ENCODE results near the gene TPGS1. TPM values are rescaled to one million over a fixed set of nuclear protein-coding genes. Genes with fewer than 3 reads are reported as not detected.

Gene TPGS1
- total and polyA plus RNA-seq, 2 of the 8 experiments (the other 6 are each of a cell fraction or from before 2014, with no cell fraction given): 9.1 to 10.6 TPM

DNA sequence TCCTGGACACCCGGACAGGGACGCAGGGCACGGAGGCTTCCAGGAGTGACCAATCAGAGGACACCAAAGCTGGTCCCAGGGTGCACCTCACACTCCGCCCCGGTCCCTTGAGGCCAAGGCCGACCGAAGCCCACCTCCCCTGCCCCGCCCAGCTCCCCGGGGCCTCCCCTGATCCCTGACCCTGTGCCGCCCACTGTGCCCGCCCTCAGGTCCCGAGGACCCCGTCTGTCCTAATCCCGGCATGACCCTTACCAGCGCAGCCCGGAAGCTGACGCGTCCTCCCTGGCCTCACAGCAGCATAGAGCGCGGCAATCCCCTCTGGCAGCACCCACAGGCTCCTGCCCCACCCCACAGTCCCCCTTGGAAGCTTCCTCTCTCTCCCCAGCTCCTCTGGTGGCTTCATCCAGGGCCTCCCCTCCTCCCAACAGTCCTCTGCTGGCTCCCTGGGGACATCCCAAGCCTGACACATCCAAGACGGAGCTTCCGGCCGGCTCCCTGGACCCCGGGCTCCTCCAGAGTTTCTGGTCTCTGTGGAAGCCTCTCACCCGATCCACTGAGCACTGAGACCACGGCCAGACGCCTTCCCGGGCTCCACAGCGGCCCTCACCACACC lies 16.9 kb downstream of the TPGS1 start:
- H4K5ac ChIP-seq (ENCODE audit: insufficient read length, low read depth, low read length): no peak overlapping the region
- no peaks in the 10 kb centered on the region for H3K79me1 ChIP-seq (ENCODE audit: low read depth, low read length)
- no peak overlapping the region for H2BK5ac ChIP-seq (ENCODE audit: low read depth, low read length)
- H4K20me1 ChIP-seq (replicated peaks in 1 of 2; ENCODE audit: control insufficient read depth in 1 of 2, insufficient read depth in 2 of 2, low read length in 2 of 2): no peaks in the 10 kb centered on the region
- H3K79me2 ChIP-seq (ENCODE audit: control insufficient read depth in 1 of 2, insufficient read depth in 2 of 2, low read length in 2 of 2): no peaks in the 10 kb centered on the region
- no peak overlapping the region for H2BK20ac ChIP-seq (ENCODE audit: low read length)
- DNase-seq (ENCODE audit: low read depth in 1 of 2, low spot score in 2 of 2) (no peak), FAIRE-seq (no peak)
- H3K18ac ChIP-seq (ENCODE audit: extremely low read depth, low read length): no peak overlapping the region
- H3K56ac ChIP-seq (replicated peaks; ENCODE audit: insufficient read length, low read depth, low read length): no peak overlapping the region
- 0 out of 2 replicates have a peak, but pooled peaks cover 2% of the 10 kb centered on the region for H3K23me2 ChIP-seq (ENCODE audit: low read depth, low read length)
- H3K4ac ChIP-seq (replicated peaks; ENCODE audit: insufficient read length, low read depth, low read length): no peak overlapping the region
- no peak overlapping the region for H4K91ac ChIP-seq (replicated peaks; ENCODE audit: insufficient read length, low read length)
- no peak overlapping the region for H3K4me3 ChIP-seq (ENCODE audit: extremely low read depth in 1 of 4, insufficient read depth in 2 of 4, low read depth in 3 of 4, low read length in 4 of 4)
- H4K8ac ChIP-seq (ENCODE audit: extremely low read depth, insufficient read depth, low read length): no peak overlapping the region
- H2AFZ ChIP-seq (ENCODE audit: low read length): no peak overlapping the region
- ChIA-PET CTCF (ENCODE audit: partially characterized antibody) (interaction anchor here (0.5 to 2.5 kb wide), 4 partner anchors 9 to 108 kb away, joined by 3 to 13 read pairs (median 4); no protein-coding TSS in a partner anchor), POLR2A (ENCODE audit: partially characterized antibody) (interaction anchor here (0.7 to 3.1 kb wide), 6 partner anchors 9 to 257 kb away, joined by 3 to 10 read pairs (median 4); no protein-coding TSS in a partner anchor)
- no peak overlapping the region for H3K27ac ChIP-seq (ENCODE audit: low read depth, low read length)
- WGBS, 2 experiments (ENCODE audit: extremely low coverage in 1 of 2, insufficient coverage in 1 of 2, insufficient read length in 1 of 2, insufficient replicate concordance in 2 of 2, low coverage in 1 of 2, low lambda C conversion rate in 2 of 2, missing lambda C conversion rate in 1 of 2): 82% methylated on average over 12 of the region's 29 CpGs; no CpG with 5 or more reads in 1 of the 2 experiments
- H3K36me3 ChIP-seq (ENCODE audit: control insufficient read depth in 2 of 4, insufficient read depth in 4 of 4, low read length in 3 of 4): peaks cover 0 to 7% (median 0%) of the 10 kb centered on the region in 4 experiments; a peak in 1 of 8 replicates
- H3K9ac ChIP-seq (replicated peaks in 1 of 4; ENCODE audit: extremely low read depth in 1 of 4, low read depth in 3 of 4, low read length in 3 of 4): no peak overlapping the region
- no peak overlapping the region for H2BK12ac ChIP-seq (ENCODE audit: low read depth, low read length)
- peaks cover 10 to 21% of the 10 kb centered on the region in 2 experiments; a peak in 2 of 4 replicates for H3K9me3 ChIP-seq (ENCODE audit: insufficient read depth in 2 of 2, low read depth in 1 of 2, low read length in 1 of 2)
- H3K23ac ChIP-seq (ENCODE audit: insufficient read length): no peak overlapping the region
- H2BK120ac ChIP-seq (replicated peaks; ENCODE audit: low read depth, low read length): no peak overlapping the region
- H2BK15ac ChIP-seq (ENCODE audit: low read length): no peak overlapping the region
- H3K27me3 ChIP-seq (replicated peaks in 1 of 4; ENCODE audit: control insufficient read depth in 3 of 4, extremely low read depth in 1 of 4, insufficient read depth in 3 of 4, low read length in 3 of 4): peaks cover 0 to 5% (median 0%) of the 10 kb centered on the region in 4 experiments; a peak in 1 of 7 replicates
- H3K4me1 ChIP-seq (replicated peaks in 1 of 4; ENCODE audit: control insufficient read depth in 3 of 4, insufficient read depth in 4 of 4, low read length in 3 of 4): peaks cover 0 to 3% (median 0%) of the 10 kb centered on the region in 4 experiments; a peak in 2 of 7 replicates
- H2AK5ac ChIP-seq (ENCODE audit: low read depth, low read length): no peak overlapping the region
- H3K14ac ChIP-seq (ENCODE audit: insufficient read length): no peak overlapping the region
- H3K4me2 ChIP-seq (ENCODE audit: insufficient read depth in 1 of 2, low read depth in 2 of 2, low read length in 2 of 2): no peak overlapping the region
- no peak for TF ChIP-seq GABPA (IDR thresholded peaks at IDR 0.05; ENCODE audit: borderline replicate concordance, insufficient read depth, low read length)
- no peak for TF ChIP-seq POLR2A (IDR thresholded peaks at IDR 0.05; ENCODE audit: control extremely low read depth in 1 of 2, low read depth in 2 of 2, low read length in 2 of 2)
- TF ChIP-seq CHD2 (IDR thresholded peaks at IDR 0.05; ENCODE audit: low read length): no peak
- no peak for TF ChIP-seq SIN3A (conservative IDR thresholded peaks at IDR 0.05 in 1 of 2, IDR thresholded peaks at IDR 0.05 in 1 of 2; ENCODE audit: low read depth in 1 of 2, low read length in 2 of 2)
- TF ChIP-seq SIRT6 (IDR thresholded peaks at IDR 0.05; ENCODE audit: low read length): no peak
- TF ChIP-seq EP300 (IDR thresholded peaks at IDR 0.05; ENCODE audit: borderline replicate concordance in 1 of 2, low read depth in 2 of 2, low read length in 2 of 2): no peak
- no peak for TF ChIP-seq RBBP5 (IDR thresholded peaks at IDR 0.05; ENCODE audit: borderline replicate concordance, low read depth, low read length)
- no peak for TF ChIP-seq NRF1 (IDR thresholded peaks at IDR 0.05; ENCODE audit: low read depth, low read length)
